D721Med (cell line): Measurements from ENCODE around the gene CLDN20.

Source experiments
- DNase-seq: peaks from one replicate; pipeline ENCODE4 v3.0.0; 2011; ENCODE audit warnings: low spot score; ENCODE audit not compliant: insufficient read length
- FAIRE-seq: peaks from 2 replicates; lab custom pipeline; 2011; peaks lifted over from hg19 to GRCh38; lab: Jason Lieb, UNC
- CTCF ChIP-seq: IDR thresholded peaks from 2 replicates; pipeline ENCODE4 v1.5.1; 2012; ENCODE audit warnings: mild to moderate bottlenecking, control low read depth; ENCODE audit not compliant: insufficient read depth; ENCODE audit errors: missing control alignments

Gene CLDN20

DNA sequence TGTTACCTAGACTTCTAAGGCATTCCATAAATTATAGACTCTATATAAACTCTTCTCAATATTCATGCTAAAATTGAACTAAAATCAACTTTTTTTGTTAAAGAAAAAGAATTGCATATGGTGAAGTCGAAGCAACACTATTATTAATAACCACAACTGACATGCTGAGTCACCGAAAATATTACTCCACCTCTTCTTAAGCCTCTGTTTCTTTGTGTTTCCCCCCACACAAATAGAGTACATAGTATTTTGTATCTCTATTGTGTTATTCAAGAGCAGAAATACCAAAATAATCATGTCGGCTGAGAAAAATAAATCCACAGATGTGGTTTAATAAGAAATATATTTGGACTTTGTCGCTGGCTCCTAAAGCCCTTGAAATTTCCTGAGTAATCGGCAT, 26.7 kb downstream of the CLDN20 start:
- no peak for DNase-seq
- no peak for TF ChIP-seq CTCF
- FAIRE-seq, result no peak

GRCh38 chr6:155291291-155291690, 27.5 kb downstream of the CLDN20 start:
- FAIRE-seq (no peak), DNase-seq (no peak)
- no peak for TF ChIP-seq CTCF

DNA sequence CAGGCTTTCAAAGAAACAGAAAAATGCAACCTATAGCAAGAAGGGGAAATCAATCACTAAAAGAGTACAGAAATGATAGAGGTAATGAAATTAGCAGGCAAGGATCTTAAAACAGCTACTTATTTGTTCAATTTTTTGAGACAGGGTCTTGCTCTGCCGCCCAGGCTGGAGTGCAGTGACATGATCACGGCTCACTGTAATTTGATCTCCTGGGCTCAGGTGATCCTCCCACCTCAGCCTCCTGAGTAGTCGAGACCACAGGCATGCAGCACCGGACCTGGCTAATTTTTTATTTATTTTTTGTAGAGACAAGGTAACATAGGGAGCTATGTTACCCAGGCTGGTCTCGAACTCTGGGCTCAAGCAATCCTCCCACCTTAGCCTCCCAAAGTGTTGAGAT, 28.9 kb downstream of the CLDN20 start:
- no peak for FAIRE-seq
- TF ChIP-seq CTCF, result no peak
- no peak for DNase-seq

GRCh38 chr6:155297669-155298068, 33.9 kb downstream of the CLDN20 start:
- DNase-seq, result no peak
- FAIRE-seq, result no peak
- no peak for TF ChIP-seq CTCF

GRCh38 chr6:155301867-155302266, 38.1 kb downstream of the CLDN20 start:
- DNase-seq (no peak), FAIRE-seq (no peak)
- no peak for TF ChIP-seq CTCF

DNA sequence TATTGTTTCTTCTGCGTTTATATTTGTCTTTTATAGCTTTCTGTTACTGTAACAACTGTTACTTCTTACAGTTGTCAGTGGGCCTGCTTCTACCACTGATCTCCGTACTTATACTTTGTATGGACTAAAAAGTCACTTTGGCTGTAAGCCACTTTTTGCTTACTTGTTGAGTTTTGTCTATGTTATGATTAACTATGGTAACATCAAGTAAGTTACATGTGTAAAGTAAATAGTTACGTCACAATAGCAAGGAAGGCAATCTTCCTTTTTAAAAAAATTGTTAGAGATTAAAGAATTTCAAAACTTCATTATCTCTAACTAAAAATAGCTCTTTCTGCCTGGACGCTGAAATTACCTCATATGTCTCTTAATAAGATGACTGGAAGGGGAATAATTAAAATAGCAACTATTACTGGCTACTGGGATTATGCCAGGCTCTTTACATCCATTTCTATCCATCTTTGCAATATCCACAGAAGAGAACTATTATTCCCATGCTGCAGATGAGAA, 39.6 kb downstream of the CLDN20 start:
- DNase-seq (no peak), FAIRE-seq (no peak)
- no peak for TF ChIP-seq CTCF

- FAIRE-seq (no peak), DNase-seq (no peak)
- TF ChIP-seq CTCF, result no peak
Measured at GRCh38 chr6:155306958-155307357, 43.1 kb downstream of the CLDN20 start.
